ENCODE data around the gene COL9A3. TPM values are rescaled to one million over a fixed set of nuclear protein-coding genes. Genes with fewer than 3 reads are reported as not detected.

Gene COL9A3
- total RNA-seq, 5 donors from 2014 or later (not counting 1 experiment from before 2014, with no cell fraction given), result 0.51 to 2.1 (median 0.75) TPM; not detected in 1

GRCh38 chr20:62837790-62838127 lies 20.9 kb downstream of the COL9A3 start:
- WGBS (ENCODE audit: insufficient coverage), result 95% methylated on average over 4 of the region's 8 CpGs
- Histone ChIP-seq H3K9me3 (no peaks in the 10 kb centered on the region), H3K27ac (ENCODE audit: low read length) (no peak overlapping the region), H3K4me3 (ENCODE audit: control insufficient read depth in 1 of 2, extremely low read depth in 1 of 2, low read length in 1 of 2) (no peak overlapping the region), H3K27me3 (replicated peaks in 1 of 2; ENCODE audit: control insufficient read depth in 2 of 2, extremely low read depth in 1 of 2, insufficient read depth in 2 of 2, low read length in 1 of 2) (peaks cover 0 to 37% of the 10 kb centered on the region in 2 experiments), H3K4me1 (ENCODE audit: control insufficient read depth in 1 of 2, extremely low read depth in 1 of 2, insufficient read depth in 2 of 2, low read length in 2 of 2) (peaks cover 0 to 4% of the 10 kb centered on the region in 2 experiments), H3K36me3 (ENCODE audit: control insufficient read depth in 2 of 2, extremely low read depth in 1 of 2, insufficient read depth in 1 of 2, low read length in 1 of 2) (no peaks in the 10 kb centered on the region)
- no peak for ATAC-seq (replicated peaks in 1 of 4)
- DNase-seq, result no peak
- H3K36me3 Mint-ChIP-seq, result peaks cover 4% of the 10 kb centered on the region
- no peak overlapping the region for H3K27ac Mint-ChIP-seq
- ChIA-PET POLR2A (no interaction called here), CTCF (no interaction called here)
- H3K27me3 Mint-ChIP-seq, result no peaks in the 10 kb centered on the region
- H3K9me3 Mint-ChIP-seq, result no peaks in the 10 kb centered on the region
- H3K4me1 Mint-ChIP-seq, result peaks cover 0 to 3% (median 0%) of the 10 kb centered on the region in 3 donors
- no peak overlapping the region for H3K4me3 Mint-ChIP-seq

GRCh38 chr20:62838128-62838891 lies 21.5 kb downstream of the COL9A3 start:
- peaks cover 0 to 37% of the 10 kb centered on the region in 2 experiments for H3K27me3 ChIP-seq (replicated peaks in 1 of 2; ENCODE audit: control insufficient read depth in 2 of 2, extremely low read depth in 1 of 2, insufficient read depth in 2 of 2, low read length in 1 of 2)
- H3K36me3 Mint-ChIP-seq, result peaks cover 4% of the 10 kb centered on the region
- 84% methylated on average over 19 of the region's 27 CpGs for WGBS (ENCODE audit: insufficient coverage)
- no peak overlapping the region for H3K27ac Mint-ChIP-seq
- H3K4me3 ChIP-seq (ENCODE audit: control insufficient read depth in 1 of 2, extremely low read depth in 1 of 2, low read length in 1 of 2), result no peak overlapping the region
- POLR2A ChIA-PET, result no interaction called here
- H3K9me3 ChIP-seq, result no peaks in the 10 kb centered on the region
- H3K4me1 ChIP-seq (ENCODE audit: control insufficient read depth in 1 of 2, extremely low read depth in 1 of 2, insufficient read depth in 2 of 2, low read length in 2 of 2), result no peaks in the 10 kb centered on the region
- no peaks in the 10 kb centered on the region for H3K27me3 Mint-ChIP-seq
- peak in 1 of 35 experiments; percentile 21 for DNase-seq
- ATAC-seq (replicated peaks in 1 of 4), result no peak
- no peaks in the 10 kb centered on the region for H3K36me3 ChIP-seq (ENCODE audit: control insufficient read depth in 2 of 2, extremely low read depth in 1 of 2, insufficient read depth in 1 of 2, low read length in 1 of 2)
- CTCF ChIA-PET, result no interaction called here
- H3K9me3 Mint-ChIP-seq, result no peaks in the 10 kb centered on the region
- no peak overlapping the region for H3K27ac ChIP-seq (ENCODE audit: low read length)
- H3K4me3 Mint-ChIP-seq, result no peak overlapping the region
- H3K4me1 Mint-ChIP-seq, result no peaks in the 10 kb centered on the region

- Histone ChIP-seq H3K36me3 (ENCODE audit: control insufficient read depth in 2 of 2, extremely low read depth in 1 of 2, insufficient read depth in 1 of 2, low read length in 1 of 2) (no peaks in the 10 kb centered on the region), H3K27ac (ENCODE audit: low read length) (no peak overlapping the region), H3K27me3 (replicated peaks in 1 of 2; ENCODE audit: control insufficient read depth in 2 of 2, extremely low read depth in 1 of 2, insufficient read depth in 2 of 2, low read length in 1 of 2) (peaks cover 0 to 35% of the 10 kb centered on the region in 2 experiments), H3K9me3 (no peaks in the 10 kb centered on the region), H3K4me1 (ENCODE audit: control insufficient read depth in 1 of 2, extremely low read depth in 1 of 2, insufficient read depth in 2 of 2, low read length in 2 of 2) (no peaks in the 10 kb centered on the region), H3K4me3 (ENCODE audit: control insufficient read depth in 1 of 2, extremely low read depth in 1 of 2, low read length in 1 of 2) (no peak overlapping the region)
- Mint-ChIP-seq H3K27ac (no peak overlapping the region), H3K9me3 (no peaks in the 10 kb centered on the region), H3K4me1 (no peaks in the 10 kb centered on the region), H3K36me3 (peaks cover 10% of the 10 kb centered on the region), H3K4me3 (no peak overlapping the region), H3K27me3 (no peaks in the 10 kb centered on the region)
- CTCF ChIA-PET, result no interaction called here
- ATAC-seq (replicated peaks in 1 of 4) (no peak), DNase-seq (no peak)
- WGBS (ENCODE audit: insufficient coverage), result 77% methylated on average over 4 of the region's 8 CpGs
- POLR2A ChIA-PET, result no interaction called here
These were observed 22.4 kb downstream of the COL9A3 start for GRCh38 chr20:62839261-62839660.

- H3K4me3 ChIP-seq (ENCODE audit: control insufficient read depth in 1 of 2, extremely low read depth in 1 of 2, low read length in 1 of 2), result no peak overlapping the region
- H3K27me3 Mint-ChIP-seq, result no peaks in the 10 kb centered on the region
- no peak overlapping the region for H3K4me3 Mint-ChIP-seq
- no peaks in the 10 kb centered on the region for H3K9me3 Mint-ChIP-seq
- no peaks in the 10 kb centered on the region for H3K36me3 ChIP-seq (ENCODE audit: control insufficient read depth in 2 of 2, extremely low read depth in 1 of 2, insufficient read depth in 1 of 2, low read length in 1 of 2)
- no peaks in the 10 kb centered on the region for H3K4me1 Mint-ChIP-seq
- H3K9me3 ChIP-seq, result no peaks in the 10 kb centered on the region
- peaks cover 0 to 32% of the 10 kb centered on the region in 2 experiments for H3K27me3 ChIP-seq (replicated peaks in 1 of 2; ENCODE audit: control insufficient read depth in 2 of 2, extremely low read depth in 1 of 2, insufficient read depth in 2 of 2, low read length in 1 of 2)
- ChIA-PET POLR2A (no interaction called here), CTCF (no interaction called here)
- no peaks in the 10 kb centered on the region for H3K4me1 ChIP-seq (ENCODE audit: control insufficient read depth in 1 of 2, extremely low read depth in 1 of 2, insufficient read depth in 2 of 2, low read length in 2 of 2)
- 78% methylated on average over 11 of the region's 11 CpGs for WGBS (ENCODE audit: insufficient coverage)
- H3K27ac ChIP-seq (ENCODE audit: low read length), result no peak overlapping the region
- ATAC-seq (replicated peaks in 1 of 4), result no peak
- DNase-seq, result no peak
- H3K36me3 Mint-ChIP-seq, result peaks cover 10% of the 10 kb centered on the region
- no peak overlapping the region for H3K27ac Mint-ChIP-seq
These were observed 23.0 kb downstream of the COL9A3 start for GRCh38 chr20:62839816-62840215.

GRCh38 chr20:62840244-62841197 lies 23.7 kb downstream of the COL9A3 start:
- Histone ChIP-seq H3K4me3 (ENCODE audit: control insufficient read depth in 1 of 2, extremely low read depth in 1 of 2, low read length in 1 of 2) (no peak overlapping the region), H3K9me3 (no peaks in the 10 kb centered on the region), H3K4me1 (ENCODE audit: control insufficient read depth in 1 of 2, extremely low read depth in 1 of 2, insufficient read depth in 2 of 2, low read length in 2 of 2) (no peaks in the 10 kb centered on the region), H3K27me3 (replicated peaks in 1 of 2; ENCODE audit: control insufficient read depth in 2 of 2, extremely low read depth in 1 of 2, insufficient read depth in 2 of 2, low read length in 1 of 2) (peaks cover 0 to 28% of the 10 kb centered on the region in 2 experiments), H3K27ac (ENCODE audit: low read length) (no peak overlapping the region), H3K36me3 (ENCODE audit: control insufficient read depth in 2 of 2, extremely low read depth in 1 of 2, insufficient read depth in 1 of 2, low read length in 1 of 2) (peaks cover 0 to 1% of the 10 kb centered on the region in 2 donors)
- no peaks in the 10 kb centered on the region for H3K27me3 Mint-ChIP-seq
- CTCF ChIA-PET, result no interaction called here
- no peak overlapping the region for H3K4me3 Mint-ChIP-seq
- H3K4me1 Mint-ChIP-seq, result no peaks in the 10 kb centered on the region
- no peak overlapping the region for H3K27ac Mint-ChIP-seq
- DNase-seq (no peak), ATAC-seq (replicated peaks in 1 of 4) (no peak)
- peaks cover 12% of the 10 kb centered on the region for H3K36me3 Mint-ChIP-seq
- no peaks in the 10 kb centered on the region for H3K9me3 Mint-ChIP-seq
- WGBS (ENCODE audit: insufficient coverage), result 91% methylated on average over 27 of the region's 45 CpGs
- POLR2A ChIA-PET, result no interaction called here

- Mint-ChIP-seq H3K4me1 (no peaks in the 10 kb centered on the region), H3K4me3 (no peak overlapping the region), H3K9me3 (no peaks in the 10 kb centered on the region), H3K27ac (no peak overlapping the region), H3K36me3 (peaks cover 19% of the 10 kb centered on the region), H3K27me3 (no peaks in the 10 kb centered on the region)
- Histone ChIP-seq H3K27ac (ENCODE audit: low read length) (no peak overlapping the region), H3K27me3 (replicated peaks in 1 of 2; ENCODE audit: control insufficient read depth in 2 of 2, extremely low read depth in 1 of 2, insufficient read depth in 2 of 2, low read length in 1 of 2) (peaks cover 0 to 19% of the 10 kb centered on the region in 2 experiments), H3K4me3 (ENCODE audit: control insufficient read depth in 1 of 2, extremely low read depth in 1 of 2, low read length in 1 of 2) (no peak overlapping the region), H3K4me1 (ENCODE audit: control insufficient read depth in 1 of 2, extremely low read depth in 1 of 2, insufficient read depth in 2 of 2, low read length in 2 of 2) (no peaks in the 10 kb centered on the region), H3K9me3 (no peaks in the 10 kb centered on the region), H3K36me3 (ENCODE audit: control insufficient read depth in 2 of 2, extremely low read depth in 1 of 2, insufficient read depth in 1 of 2, low read length in 1 of 2) (peaks cover 0 to 2% of the 10 kb centered on the region in 2 donors)
- ATAC-seq (replicated peaks in 1 of 4) (no peak), DNase-seq (no peak)
- POLR2A ChIA-PET, result interaction anchor here in 1 of 2 donors (0.6 kb wide), 1 partner anchor 549 kb away, joined by 6 read pairs; no protein-coding TSS in a partner anchor
- 94% methylated on average over 15 of the region's 16 CpGs for WGBS (ENCODE audit: insufficient coverage)
- CTCF ChIA-PET, result no interaction called here
These were observed 24.9 kb downstream of the COL9A3 start for GRCh38 chr20:62841705-62842212.
